HTR-8/SVneo (cell line): Measurements from ENCODE around the gene SAC3D1.
A peak's percentile ranks its signal among the peaks of the same experiment; 100 is the strongest.
"Not testable (repeated sequence)": the region's sequence is repeated elsewhere in the genome, so short reads cannot be mapped to it uniquely, and the experiment has no call there.

ENCODE experiments used
- DNase-seq: peaks from one replicate; pipeline ENCODE4 v3.0.0; 2011; ENCODE audit warnings: low spot score, mixed read lengths; ENCODE audit not compliant: insufficient read length
- FAIRE-seq: peaks from 2 replicates; lab custom pipeline; 2011; peaks lifted over from hg19 to GRCh38; lab: Jason Lieb, UNC

The SAC3D1 gene

DNA sequence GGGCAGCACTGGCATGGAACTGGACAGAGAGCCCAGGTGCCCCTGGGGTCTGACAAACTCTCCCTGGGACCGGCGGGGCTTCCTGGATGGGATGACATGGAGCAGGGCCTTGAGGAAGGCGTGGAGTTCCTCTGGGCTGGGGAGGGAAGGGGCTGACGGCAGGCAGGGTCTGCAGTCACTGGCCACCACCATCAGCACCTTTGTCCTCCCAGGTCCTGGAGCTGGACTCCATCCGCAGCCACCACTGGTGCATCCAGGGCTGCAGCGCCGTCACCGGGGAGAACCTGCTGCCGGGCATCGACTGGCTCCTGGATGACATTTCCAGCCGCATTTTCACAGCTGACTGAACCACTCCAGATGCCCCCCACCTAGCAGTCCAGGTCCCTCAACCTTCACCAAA lies 19.5 kb upstream of the SAC3D1 start:
- FAIRE-seq (no peak), DNase-seq (no peak)

GRCh38 chr11:65023502-65023901 lies 17.5 kb upstream of the SAC3D1 start:
- not testable (repeated sequence) for DNase-seq, FAIRE-seq

DNA sequence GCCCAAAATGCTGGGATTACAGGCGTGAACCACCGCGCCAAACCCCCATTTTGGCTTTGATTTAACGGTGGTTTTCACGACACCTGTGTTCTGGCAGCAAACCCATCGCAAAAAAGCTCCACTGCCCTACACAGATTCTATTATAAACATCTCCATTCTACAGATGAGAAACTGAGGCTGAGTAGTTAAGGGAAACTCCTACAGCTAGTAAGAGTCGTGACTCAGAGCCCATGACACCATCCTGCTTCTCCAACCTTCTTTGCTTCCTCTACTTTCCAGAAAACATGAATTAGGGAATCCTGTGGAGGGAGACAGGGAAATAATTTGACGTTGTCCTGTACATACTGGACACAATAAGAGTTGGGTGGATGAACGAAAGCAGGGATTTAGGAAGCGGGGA lies 14.2 kb upstream of the SAC3D1 start:
- no peak for DNase-seq
- no peak for FAIRE-seq

GRCh38 chr11:65027213-65028067 lies 13.6 kb upstream of the SAC3D1 start, which contains the start of gene SNX15:
Gene SNX15, plus strand, starts transcription at chr11:65027439. Its CDS starts 99 bp downstream, at chr11:65027538.
- FAIRE-seq (no peak), DNase-seq (peak; percentile 89)

GRCh38 chr11:65032216-65032615 lies 8.8 kb upstream of the SAC3D1 start:
- DNase-seq (no peak), FAIRE-seq (no peak)

DNA sequence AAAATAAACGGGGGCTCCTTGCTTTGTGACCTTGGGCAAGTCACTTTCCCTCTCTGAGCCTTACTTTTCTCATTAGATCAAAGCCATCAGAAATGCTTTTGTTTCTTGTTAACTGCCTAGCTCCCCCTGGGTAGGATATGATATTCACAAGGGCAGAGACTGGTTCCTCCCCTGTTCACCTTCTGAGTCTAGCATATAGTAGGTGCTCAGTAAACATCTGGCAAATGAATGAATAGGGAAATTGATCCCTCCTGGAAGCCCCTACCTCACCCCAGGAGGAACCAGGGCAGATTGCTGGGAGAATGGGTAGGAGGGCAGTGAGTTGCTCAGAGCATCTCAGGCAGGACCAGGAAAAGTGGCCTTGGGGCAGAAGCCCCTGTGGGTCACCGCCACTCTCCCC lies 6.6 kb upstream of the SAC3D1 start:
- no peak for FAIRE-seq
- no peak for DNase-seq

- FAIRE-seq = no peak
These were observed 5.4 kb upstream of the SAC3D1 start for GRCh38 chr11:65035579-65035978.

DNA sequence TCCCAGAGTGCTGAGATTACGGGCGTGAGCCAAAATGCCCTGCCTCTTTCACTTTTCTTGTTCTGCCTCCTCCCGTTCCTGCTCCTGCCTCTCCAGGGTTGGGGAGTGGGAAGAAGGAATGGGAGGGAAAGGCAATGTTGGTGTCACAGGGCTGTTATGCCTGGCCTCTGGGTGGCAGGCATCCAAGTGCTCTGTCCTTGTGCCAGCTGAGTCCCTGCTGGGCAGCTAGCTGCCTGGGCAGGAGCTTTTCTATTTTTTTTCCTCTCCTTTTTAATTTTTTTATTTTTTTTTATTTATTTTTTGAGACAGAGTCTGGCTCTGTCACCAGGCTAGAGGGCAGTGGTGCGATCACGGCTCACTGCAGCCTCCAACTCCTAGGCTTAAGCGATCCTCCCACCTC lies 4.1 kb upstream of the SAC3D1 start:
- FAIRE-seq = no peak
- no peak for DNase-seq

More at GRCh38 chr11:65035579-65035978, 5.4 kb upstream of the SAC3D1 start:
- no peak for DNase-seq

DNA sequence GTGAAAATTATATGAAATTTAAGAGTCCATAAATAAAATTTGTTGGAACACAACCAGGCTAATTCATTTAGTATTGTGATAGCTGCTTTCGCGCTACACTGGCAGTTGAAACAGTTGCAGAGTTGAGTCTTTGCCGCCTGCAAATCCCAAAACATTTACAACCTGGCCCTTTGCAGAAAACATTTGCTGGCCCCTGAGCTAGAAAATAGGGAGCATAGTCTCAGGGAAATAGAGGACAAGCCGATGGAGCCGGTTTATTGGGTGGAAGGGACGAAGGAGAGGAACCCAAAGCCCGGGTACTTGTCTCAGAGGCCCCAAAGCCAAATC lies 527 bp upstream of the SAC3D1 start:
- no peak for FAIRE-seq
- DNase-seq = no peak

GRCh38 chr11:65042891-65043290 lies 1.9 kb downstream of the SAC3D1 start:
- FAIRE-seq (no peak), DNase-seq (no peak)

GRCh38 chr11:65043881-65044501 lies 3.0 kb downstream of the SAC3D1 start:
- no peak for FAIRE-seq

DNA sequence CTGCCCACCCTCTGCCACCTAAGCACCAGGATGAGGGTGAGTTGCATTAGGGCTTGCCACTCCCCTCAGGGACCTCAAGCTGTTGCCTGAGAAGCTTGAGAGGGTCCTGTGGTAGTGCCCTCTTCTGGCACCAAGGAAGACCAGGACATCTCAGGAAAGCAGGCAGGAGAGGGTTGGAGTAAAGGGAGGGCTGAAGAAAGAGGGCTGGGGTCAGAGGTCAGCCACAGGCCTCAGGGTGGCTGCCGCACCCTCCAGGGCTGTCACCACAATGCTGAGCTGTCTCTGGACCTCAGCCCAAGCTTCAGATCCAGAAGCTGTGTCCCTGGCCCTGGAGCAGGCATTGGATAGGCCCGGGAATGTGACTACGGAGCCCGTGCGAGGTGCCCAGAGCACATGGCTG lies 4.1 kb downstream of the SAC3D1 start:
- no peak for FAIRE-seq
- DNase-seq = no peak

More at GRCh38 chr11:65043881-65044501, 3.0 kb downstream of the SAC3D1 start:
- DNase-seq = no peak

- no peak for DNase-seq
- no peak for FAIRE-seq
These were observed 4.7 kb downstream of the SAC3D1 start for GRCh38 chr11:65045728-65046127.

DNA sequence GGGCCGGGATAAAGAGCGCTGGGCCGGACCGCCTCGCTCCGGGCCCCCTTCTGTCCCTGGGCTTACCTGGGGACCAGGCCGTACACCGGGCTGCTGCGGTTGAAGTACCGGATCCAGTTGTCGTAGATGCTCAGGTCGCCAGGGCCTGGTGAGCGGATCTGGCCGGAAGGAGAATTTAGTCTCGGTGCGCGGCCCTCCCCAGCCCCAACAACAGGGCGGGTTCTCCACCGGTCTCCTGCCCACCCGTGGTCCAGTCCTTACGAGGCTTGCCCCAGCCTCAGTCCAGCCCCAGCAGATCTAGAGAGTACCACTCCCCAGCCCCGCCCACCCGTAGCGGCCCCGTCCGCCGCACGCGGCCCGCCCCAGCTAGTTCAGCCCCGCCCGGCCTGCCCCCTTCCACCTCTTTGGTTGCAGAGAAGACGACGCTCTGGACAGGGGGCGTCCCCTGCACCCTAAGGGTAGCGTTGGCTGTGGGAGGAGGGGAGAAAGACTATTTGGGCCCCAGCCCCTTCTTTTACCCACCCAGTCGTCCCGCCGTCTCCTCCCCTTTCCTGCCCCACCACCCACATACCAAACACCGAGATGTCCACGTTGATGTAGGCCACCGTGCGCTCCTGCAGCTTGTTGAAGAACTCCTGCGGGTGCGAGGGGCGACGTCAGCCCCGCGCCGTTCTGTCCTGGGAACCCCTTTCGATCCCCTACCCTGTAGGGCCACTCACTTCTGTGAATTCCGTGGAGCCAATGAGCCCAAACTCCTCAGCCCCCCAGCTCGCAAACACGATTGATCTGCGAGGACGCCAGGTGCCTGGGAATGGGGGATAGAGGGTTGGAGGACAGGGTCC lies 6.8 kb downstream of the SAC3D1 start:
- FAIRE-seq (no peak), DNase-seq (no peak)

DNA sequence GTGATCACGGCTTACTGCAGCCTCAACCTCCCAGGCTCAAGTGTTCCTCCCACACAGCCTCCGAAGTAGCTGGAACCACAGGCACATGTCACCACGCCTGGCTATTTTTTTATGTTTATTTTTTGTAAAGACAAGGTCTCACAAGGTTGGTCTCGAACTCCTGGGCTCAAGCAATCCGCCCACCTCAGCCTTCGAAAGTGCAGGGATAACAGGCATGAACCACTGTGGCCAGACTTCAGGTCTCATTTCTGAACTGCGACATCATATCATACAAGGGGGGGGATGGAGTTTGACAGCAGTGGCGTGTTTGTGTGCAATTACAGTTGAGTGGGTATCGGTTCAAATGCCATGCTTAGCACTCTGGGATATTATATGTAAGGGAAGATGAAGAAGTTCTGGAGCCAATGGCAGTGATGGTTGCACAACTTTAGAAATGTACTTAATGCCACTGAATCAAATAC lies 10.4 kb downstream of the SAC3D1 start:
- FAIRE-seq = no peak
- DNase-seq = no peak

DNA sequence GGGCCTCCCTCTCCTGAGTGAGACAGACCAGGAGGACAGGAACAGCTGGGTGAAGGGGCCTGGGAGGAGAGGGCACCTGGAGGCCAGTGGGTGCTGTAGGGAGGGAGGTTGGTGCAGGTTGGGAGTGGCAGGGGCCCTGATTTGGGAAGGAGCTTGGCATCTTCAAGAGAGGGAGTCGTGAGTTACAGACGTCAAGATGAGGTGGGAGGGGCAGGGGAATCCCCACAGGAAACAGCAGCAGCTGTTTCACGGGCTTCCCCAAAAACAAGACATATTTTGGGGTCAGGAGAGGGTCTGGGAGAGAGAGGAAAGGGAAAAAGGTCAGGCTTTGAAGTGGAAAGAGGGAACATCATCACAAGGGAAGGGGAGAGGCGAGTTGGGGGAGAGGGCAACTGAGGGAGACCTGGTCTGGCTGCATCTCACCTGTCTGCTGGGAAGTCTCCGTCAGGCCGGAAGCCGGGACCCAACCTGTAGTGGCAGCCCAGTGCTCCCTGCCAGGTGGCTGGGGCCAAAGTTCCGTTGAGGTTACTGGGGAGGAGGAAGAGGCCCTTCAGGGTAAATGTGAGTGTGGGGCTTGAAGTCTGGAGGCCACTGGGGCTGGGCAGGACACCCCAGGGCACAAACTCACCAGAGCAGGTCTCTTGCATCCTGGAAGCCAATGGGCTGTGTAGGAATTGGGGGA lies 13.0 kb downstream of the SAC3D1 start:
- no peak for DNase-seq
- no peak for FAIRE-seq

DNA sequence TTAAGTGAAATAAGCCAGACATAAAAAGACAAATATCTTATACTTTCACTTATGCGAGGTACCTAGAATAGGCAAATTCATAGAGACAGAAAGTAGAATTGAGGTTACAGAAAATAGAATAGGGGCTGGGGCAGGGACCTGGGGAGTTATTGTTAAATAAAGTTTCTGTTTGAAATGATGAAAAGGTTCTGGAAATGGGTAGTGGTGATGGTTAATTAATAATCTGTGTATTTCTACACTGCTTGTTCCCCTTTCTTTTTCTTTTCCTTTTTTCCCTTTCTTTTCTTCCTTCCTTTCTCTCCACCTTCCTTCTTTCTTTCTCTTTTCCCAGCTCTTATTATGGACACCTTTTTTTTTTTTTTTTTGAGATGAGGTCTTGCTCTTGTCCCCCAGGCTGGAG lies 14.5 kb downstream of the SAC3D1 start:
- FAIRE-seq (no peak), DNase-seq (no peak)

DNA sequence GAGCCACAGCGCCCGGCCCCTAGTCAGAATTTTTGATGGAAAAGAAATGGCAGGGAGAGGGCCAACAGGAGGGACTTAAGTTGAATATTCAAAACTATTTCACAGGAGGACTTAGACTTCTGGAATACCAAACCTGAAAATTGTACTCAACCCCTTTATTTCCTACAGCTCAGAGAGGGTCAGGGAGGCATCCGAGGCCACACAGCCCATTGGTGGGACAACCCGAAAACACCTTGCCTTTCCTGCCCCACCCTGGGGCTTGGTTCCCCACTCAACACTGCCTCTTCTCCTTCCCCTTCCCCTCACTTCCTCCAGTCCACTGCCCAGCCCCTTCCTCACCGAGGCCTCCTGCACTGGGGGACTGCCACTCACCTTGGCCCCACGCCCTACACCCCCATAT lies 16.0 kb downstream of the SAC3D1 start:
- no peak for DNase-seq
- FAIRE-seq = no peak

DNA sequence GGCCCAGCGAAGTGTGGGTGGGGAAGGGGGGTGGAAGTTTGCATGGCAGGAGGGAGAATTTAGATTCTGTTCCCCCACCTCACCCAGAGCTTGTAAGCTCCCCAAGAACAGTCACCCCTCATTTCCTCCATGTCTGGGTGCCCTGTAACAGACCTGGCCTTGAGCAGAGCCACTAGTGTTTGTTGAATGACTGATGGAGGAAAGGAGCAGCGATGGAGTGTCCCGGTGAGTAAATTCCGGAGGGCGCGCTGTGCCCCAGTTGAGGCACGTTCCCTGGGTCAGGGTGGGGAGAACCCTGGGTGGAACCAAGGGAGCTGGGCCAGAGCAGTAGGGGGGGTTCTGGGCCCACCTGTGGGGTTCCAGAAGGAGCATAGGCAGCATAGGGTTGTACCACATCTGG lies 16.5 kb downstream of the SAC3D1 start:
- FAIRE-seq = no peak
- no peak for DNase-seq

- FAIRE-seq (no peak), DNase-seq (no peak)
These were observed 17.0 kb downstream of the SAC3D1 start for GRCh38 chr11:65058012-65058411.
